ENCODE results near the gene KIT. TPM values are rescaled to one million over a fixed set of nuclear protein-coding genes. Genes with fewer than 3 reads are reported as not detected.

KIT gene
- total RNA-seq, 1 donor from 2014 or later: 7.4 TPM

DNA sequence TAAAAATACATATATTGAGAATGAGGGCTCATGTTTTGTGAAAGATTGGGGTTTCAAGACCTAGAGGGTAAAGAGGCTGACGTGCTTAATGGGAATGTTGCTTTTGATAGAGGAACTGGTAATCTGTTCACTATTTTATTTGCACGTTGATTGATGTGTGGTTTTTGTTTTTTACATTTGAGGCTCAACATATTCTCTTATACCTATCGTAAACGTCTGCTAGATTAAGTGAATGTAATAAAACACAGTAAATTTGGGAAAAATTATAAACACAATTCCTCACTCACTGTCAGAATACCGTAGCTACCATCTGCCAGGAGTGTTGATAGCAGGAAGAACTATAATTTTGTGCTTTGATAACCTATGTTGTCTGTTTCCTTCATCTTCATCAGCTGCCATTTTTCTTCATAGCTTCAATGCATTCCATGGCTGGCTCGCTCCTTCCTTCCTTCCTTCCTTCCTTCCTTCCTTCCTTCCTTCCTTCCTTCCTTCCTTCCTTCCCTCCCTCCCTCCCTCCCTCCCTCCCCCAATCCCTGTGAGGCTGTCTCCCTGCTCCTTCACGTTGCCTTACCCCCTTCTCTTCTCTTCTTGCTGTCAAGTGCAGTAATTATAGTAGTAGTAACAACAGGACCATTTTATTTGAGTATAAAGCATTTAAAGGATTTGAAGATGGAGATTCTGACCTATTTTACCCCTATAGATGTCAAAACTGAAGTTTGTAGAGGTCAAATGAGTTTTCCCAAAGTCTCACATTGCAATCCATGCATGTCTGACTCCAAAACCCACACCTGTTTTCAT lies 20.3 kb downstream of the KIT start:
- TF ChIP-seq, protein P1, sequence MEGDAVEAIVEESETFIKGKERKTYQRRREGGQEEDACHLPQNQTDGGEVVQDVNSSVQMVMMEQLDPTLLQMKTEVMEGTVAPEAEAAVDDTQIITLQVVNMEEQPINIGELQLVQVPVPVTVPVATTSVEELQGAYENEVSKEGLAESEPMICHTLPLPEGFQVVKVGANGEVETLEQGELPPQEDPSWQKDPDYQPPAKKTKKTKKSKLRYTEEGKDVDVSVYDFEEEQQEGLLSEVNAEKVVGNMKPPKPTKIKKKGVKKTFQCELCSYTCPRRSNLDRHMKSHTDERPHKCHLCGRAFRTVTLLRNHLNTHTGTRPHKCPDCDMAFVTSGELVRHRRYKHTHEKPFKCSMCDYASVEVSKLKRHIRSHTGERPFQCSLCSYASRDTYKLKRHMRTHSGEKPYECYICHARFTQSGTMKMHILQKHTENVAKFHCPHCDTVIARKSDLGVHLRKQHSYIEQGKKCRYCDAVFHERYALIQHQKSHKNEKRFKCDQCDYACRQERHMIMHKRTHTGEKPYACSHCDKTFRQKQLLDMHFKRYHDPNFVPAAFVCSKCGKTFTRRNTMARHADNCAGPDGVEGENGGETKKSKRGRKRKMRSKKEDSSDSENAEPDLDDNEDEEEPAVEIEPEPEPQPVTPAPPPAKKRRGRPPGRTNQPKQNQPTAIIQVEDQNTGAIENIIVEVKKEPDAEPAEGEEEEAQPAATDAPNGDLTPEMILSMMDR (IDR thresholded peaks at IDR 0.05; ENCODE audit: unreplicated experiment): no peak
- DNase-seq (ENCODE audit: low spot score in 2 of 2, unreplicated experiment in 2 of 2): no peak
- H3K27me3 Mint-ChIP-seq (ENCODE audit: low read depth): no peaks in the 10 kb centered on the region
- peaks cover 5% of the 10 kb centered on the region for H3K36me3 Mint-ChIP-seq
- peaks cover 12% of the 10 kb centered on the region for H3K4me1 Mint-ChIP-seq
- H3K27ac Mint-ChIP-seq: no peak overlapping the region
- H3K9me3 Mint-ChIP-seq: peaks cover 6% of the 10 kb centered on the region
- no peak overlapping the region for H3K4me3 Mint-ChIP-seq

DNA sequence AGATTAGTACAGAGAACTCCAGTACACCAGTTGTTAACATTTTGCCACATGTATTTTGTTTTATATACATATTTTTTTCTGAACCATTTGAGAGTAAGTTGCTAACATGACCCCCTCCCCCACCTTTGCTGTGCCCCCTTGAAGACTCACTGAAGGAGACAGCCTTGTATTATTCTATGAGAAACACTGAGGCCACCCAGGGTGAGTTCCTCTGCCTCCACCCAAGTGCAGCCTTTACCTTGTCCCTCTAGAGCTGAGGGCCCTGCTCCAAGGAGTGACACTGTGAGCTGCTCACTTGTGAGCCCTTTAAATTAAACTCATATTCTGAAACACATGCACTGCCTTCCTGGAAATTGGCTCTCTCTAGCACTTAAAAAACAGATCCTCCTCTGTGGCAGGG lies 21.1 kb downstream of the KIT start:
- no peak overlapping the region for H3K4me3 Mint-ChIP-seq
- no peak overlapping the region for H3K27ac Mint-ChIP-seq
- no peaks in the 10 kb centered on the region for H3K9me3 Mint-ChIP-seq
- peaks cover 12% of the 10 kb centered on the region for H3K4me1 Mint-ChIP-seq
- no peaks in the 10 kb centered on the region for H3K36me3 Mint-ChIP-seq
- DNase-seq (ENCODE audit: low spot score in 2 of 2, unreplicated experiment in 2 of 2): no peak
- TF ChIP-seq, protein P1 (IDR thresholded peaks at IDR 0.05; ENCODE audit: unreplicated experiment): no peak
- no peaks in the 10 kb centered on the region for H3K27me3 Mint-ChIP-seq (ENCODE audit: low read depth)

DNA sequence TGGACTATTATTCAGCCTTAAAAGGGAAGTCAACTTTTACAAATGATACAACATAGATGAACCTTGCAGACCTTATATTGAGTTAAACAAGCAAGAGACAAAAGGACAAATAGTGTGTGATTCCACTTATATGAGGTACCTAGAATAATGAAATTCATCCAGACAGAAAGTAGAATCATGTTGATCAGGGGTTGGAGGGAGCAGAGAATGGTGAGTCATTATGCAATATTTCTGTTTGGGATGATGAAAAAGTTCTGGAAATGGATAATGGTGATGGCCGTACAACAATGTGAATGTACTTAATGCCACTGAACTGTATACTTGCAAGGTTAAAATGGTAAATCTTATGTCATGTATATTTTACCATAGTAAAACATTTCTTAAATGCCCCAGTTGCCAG lies 22.1 kb downstream of the KIT start:
- H3K27ac Mint-ChIP-seq: no peak overlapping the region
- peaks cover 12% of the 10 kb centered on the region for H3K4me1 Mint-ChIP-seq
- no peaks in the 10 kb centered on the region for H3K9me3 Mint-ChIP-seq
- TF ChIP-seq, protein P1 (IDR thresholded peaks at IDR 0.05; ENCODE audit: unreplicated experiment): no peak
- DNase-seq (ENCODE audit: low spot score in 2 of 2, unreplicated experiment in 2 of 2): no peak
- no peak overlapping the region for H3K4me3 Mint-ChIP-seq
- H3K36me3 Mint-ChIP-seq: no peaks in the 10 kb centered on the region
- no peaks in the 10 kb centered on the region for H3K27me3 Mint-ChIP-seq (ENCODE audit: low read depth)

DNA sequence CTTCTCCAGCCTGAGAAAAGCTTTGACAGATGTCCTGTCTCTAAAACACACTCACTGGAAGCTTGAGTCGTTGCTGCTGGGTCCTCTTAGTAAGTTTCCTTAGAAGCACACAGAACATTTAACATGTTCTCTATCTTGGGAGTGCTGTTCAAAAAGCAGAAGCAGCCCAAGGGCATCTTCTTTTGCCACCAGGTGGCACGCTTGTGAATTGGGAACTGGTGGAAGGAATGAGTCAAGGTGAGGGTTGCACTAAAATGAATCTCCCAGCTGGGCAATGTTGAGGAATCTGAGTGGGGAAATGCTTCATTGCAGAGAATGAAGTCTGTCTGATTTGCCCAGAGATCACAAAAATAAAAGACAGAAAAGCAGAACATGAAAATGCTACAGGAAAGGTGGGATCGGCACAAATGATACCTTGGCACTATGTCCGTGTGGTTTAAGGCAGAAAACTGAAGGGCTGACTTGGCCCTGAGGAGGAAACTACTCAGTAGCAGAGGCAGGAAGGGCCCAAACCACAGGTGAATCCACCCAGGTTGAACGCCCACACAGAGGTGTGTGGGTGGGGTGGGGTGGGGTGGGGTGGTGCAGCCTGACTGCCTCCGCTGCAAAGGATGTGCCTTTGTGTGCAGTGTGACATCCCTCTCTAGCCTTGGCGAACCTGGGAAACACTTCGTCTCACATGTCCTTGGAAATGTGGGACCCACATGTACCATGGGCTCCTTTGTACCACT lies 26.0 kb downstream of the KIT start:
- Mint-ChIP-seq H3K4me1 (peaks cover 4% of the 10 kb centered on the region), H3K4me3 (no peak overlapping the region), H3K9me3 (no peaks in the 10 kb centered on the region), H3K27ac (no peak overlapping the region), H3K27me3 (ENCODE audit: low read depth) (no peaks in the 10 kb centered on the region), H3K36me3 (no peaks in the 10 kb centered on the region)
- DNase-seq (ENCODE audit: low spot score in 2 of 2, unreplicated experiment in 2 of 2): no peak
- TF ChIP-seq, protein P1 (IDR thresholded peaks at IDR 0.05; ENCODE audit: unreplicated experiment): no peak

DNA sequence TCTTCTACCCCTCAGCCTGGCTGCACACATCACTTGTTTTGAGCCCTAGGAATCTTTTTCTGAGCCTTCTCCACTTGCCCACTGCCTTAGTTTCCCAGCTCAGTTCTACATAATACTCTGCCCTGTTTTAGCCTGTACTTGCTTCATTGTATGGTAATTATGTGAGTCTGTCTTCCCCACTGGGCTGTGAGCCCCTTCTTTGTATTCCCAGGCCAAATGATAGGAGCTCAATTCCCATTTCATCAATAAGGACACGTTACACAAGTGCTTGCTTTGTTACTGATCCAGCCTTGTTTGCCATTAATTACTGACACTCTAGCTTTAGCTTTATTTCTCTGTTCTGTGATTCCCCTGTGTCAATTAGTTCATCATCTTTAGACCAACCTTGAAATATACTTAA lies 28.1 kb downstream of the KIT start:
- no peaks in the 10 kb centered on the region for H3K4me1 Mint-ChIP-seq
- no peak for DNase-seq (ENCODE audit: low spot score in 2 of 2, unreplicated experiment in 2 of 2)
- no peaks in the 10 kb centered on the region for H3K27me3 Mint-ChIP-seq (ENCODE audit: low read depth)
- no peaks in the 10 kb centered on the region for H3K9me3 Mint-ChIP-seq
- H3K4me3 Mint-ChIP-seq: no peak overlapping the region
- TF ChIP-seq, protein P1 (IDR thresholded peaks at IDR 0.05; ENCODE audit: unreplicated experiment): no peak
- H3K36me3 Mint-ChIP-seq: no peaks in the 10 kb centered on the region
- no peak overlapping the region for H3K27ac Mint-ChIP-seq

All from mesothelial cell of epicardium (in vitro differentiated cells).